ENCODE results near the gene TLR10.
"Not testable (repeated sequence)": the region's sequence is repeated elsewhere in the genome, so short reads cannot be mapped to it uniquely, and the experiment has no call there.

Gene TLR10

DNA sequence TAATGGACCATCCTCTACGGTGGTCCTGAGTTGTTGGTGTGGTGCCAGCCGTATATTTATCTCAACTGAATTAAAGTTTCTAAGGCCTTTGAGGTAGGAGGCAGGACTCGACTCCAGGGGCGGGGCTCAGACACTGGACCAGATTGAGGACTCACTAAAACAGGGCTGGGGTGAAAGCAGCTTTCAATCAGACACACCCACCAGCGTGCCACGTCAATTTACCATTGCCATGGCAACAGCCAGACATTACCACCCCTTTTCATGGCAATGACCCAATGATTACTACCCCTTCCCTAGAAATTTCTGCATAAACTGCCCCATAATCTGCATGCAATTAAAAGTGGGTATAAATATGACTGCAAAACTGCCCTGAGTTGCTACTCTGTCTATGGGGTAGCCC is 28.5 kb upstream of the TLR10 start:
- no peak for DNase-seq (ENCODE audit: low read depth)
- TF ChIP-seq CTCF (IDR thresholded peaks at IDR 0.05; ENCODE audit: insufficient read depth, low read depth, low read length, missing control alignments) = no peak
- H3K4me3 ChIP-seq (ENCODE audit: low read depth, low read length) = no peak overlapping the region

DNA sequence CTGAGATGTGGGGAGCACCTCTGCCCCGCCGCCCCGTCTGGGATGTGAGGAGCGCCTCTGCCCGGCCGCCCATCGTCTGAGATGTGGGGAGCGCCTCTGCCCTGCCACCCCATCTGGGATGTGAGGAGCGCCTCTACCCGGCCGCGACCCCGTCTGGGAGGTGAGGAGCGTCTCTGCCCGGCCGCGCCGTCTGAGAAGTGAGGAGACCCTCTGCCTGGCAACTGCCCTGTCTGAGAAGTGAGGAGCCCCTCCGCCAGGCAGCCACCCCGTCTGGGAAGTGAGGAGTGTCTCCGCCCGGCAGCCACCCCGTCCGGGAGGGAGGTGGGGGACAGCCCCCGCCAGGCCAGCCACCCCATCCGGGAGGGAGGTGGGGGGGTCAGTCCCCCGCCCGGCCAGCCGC is 24.7 kb upstream of the TLR10 start:
- DNase-seq (ENCODE audit: low read depth); H3K4me3 ChIP-seq (ENCODE audit: low read depth, low read length): not testable (repeated sequence)

DNA sequence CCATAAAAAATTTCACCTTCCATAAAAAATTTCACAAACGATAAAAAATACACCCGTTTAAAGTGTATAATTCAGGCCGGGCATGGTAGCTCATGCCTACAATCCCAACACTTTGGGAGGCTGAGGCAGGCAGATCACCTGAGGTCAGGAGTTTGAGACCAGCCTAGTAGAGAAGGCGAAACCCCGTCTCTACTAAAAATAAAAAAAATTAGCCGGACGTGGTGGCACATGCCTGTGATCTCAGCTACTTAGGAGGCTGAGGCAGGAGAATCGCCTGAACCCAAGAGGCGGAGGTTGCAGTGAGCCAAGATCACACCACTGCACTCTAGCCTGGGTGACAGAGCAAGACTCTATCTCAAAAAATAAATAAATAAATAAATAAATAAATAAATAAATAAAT is 23.5 kb upstream of the TLR10 start:
- not testable (repeated sequence) for H3K4me3 ChIP-seq (ENCODE audit: low read depth, low read length)
- DNase-seq (ENCODE audit: low read depth) = peak; percentile 57

DNA sequence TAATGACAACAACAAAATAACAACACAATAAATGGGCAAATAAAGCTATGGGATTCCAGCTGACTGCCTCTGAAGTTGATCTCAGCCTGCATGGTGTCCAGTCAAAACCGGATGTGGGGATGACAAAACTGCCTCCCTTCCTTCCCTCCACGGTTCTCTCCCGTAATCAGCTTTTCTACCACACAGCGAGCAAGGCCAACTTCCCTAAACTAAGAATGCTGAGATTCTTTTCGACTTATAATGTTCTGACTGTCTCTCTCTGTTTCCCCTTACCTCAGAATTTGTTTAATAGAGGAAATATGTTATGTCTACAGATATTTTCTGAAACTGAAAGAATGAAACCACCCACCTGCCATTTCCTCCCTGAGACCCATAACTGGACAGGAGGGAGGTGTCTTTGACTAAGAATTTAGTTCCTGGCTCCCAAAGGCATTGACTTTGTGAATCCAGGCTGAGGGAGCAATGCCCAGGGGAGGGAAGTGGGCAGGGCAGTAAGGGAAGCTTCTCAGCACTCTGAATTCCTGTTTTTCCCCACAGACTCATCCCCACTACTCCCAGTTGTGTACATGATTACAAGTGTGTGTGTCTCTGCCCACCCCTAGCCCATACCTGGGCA is 22.8 kb upstream of the TLR10 start:
- TF ChIP-seq CTCF (IDR thresholded peaks at IDR 0.05; ENCODE audit: insufficient read depth, low read depth, low read length, missing control alignments) = no peak
- H3K4me3 ChIP-seq (ENCODE audit: low read depth, low read length) = peak overlapping the region; percentile 73
- peak; percentile 93 for DNase-seq (ENCODE audit: low read depth)

GRCh38 chr4:38804654-38805295 is 22.0 kb upstream of the TLR10 start, which contains the start of gene TLR1:
Gene TLR1 (minus strand): TSS chr4:38804791. CDS start chr4:38798831, 5,960 bp downstream.
- DNase-seq (ENCODE audit: low read depth) = peak; percentile 82
- TF ChIP-seq CTCF (IDR thresholded peaks at IDR 0.05; ENCODE audit: insufficient read depth, low read depth, low read length, missing control alignments) = peak; percentile 30
- peak within 1 kb of the TSS; percentile 73 for H3K4me3 ChIP-seq (ENCODE audit: low read depth, low read length)

GRCh38 chr4:38803833-38804653 is 21.3 kb upstream of the TLR10 start:
- TF ChIP-seq CTCF (IDR thresholded peaks at IDR 0.05; ENCODE audit: insufficient read depth, low read depth, low read length, missing control alignments) = no peak
- DNase-seq (ENCODE audit: low read depth) = peak; percentile 98
- peak overlapping the region; percentile 73 for H3K4me3 ChIP-seq (ENCODE audit: low read depth, low read length)

GRCh38 chr4:38802561-38803355 is 20.0 kb upstream of the TLR10 start:
- no peak for DNase-seq (ENCODE audit: low read depth)
- H3K4me3 ChIP-seq (ENCODE audit: low read depth, low read length) = peak overlapping the region; percentile 73
- TF ChIP-seq CTCF (IDR thresholded peaks at IDR 0.05; ENCODE audit: insufficient read depth, low read depth, low read length, missing control alignments) = no peak

All from GM12865 (cell line).